Duodenal mucosa (tissue), 2 donors: ENCODE measurements around the gene KCNE1.

ENCODE experiments used
- H3K27ac ChIP-seq: one replicate; pipeline ENCODE4 v1.7.0; 2013; ENCODE audit warnings: low read depth, low read length
- H3K27me3 ChIP-seq, 2 donors: one replicate each; pipeline ENCODE4 v1.7.0; 2013; ENCODE audit warnings: low read length in 2 of 2, control low read depth in 1 of 2; ENCODE audit not compliant: insufficient read depth in 2 of 2, control insufficient read depth in 1 of 2
- H3K36me3 ChIP-seq, 2 donors: one replicate each; pipeline ENCODE4 v1.7.0; 2013; ENCODE audit warnings: low read length in 2 of 2, control low read depth in 1 of 2; ENCODE audit not compliant: insufficient read depth in 2 of 2, control insufficient read depth in 1 of 2
- H3K4me1 ChIP-seq, 2 donors: one replicate each; pipeline ENCODE4 v1.7.0; 2013; ENCODE audit warnings: low read length in 2 of 2, control low read depth in 1 of 2; ENCODE audit not compliant: insufficient read depth in 2 of 2, control insufficient read depth in 1 of 2
- H3K4me3 ChIP-seq, 2 donors: one replicate each; pipeline ENCODE4 v1.7.0; 2013; ENCODE audit warnings: low read length in 2 of 2, low read depth in 1 of 2
- H3K9ac ChIP-seq, 2 donors: one replicate each; pipeline ENCODE4 v1.7.0; 2013; ENCODE audit warnings: low read length in 2 of 2, low read depth in 1 of 2
- H3K9me3 ChIP-seq, 2 donors: one replicate each; pipeline ENCODE4 v1.7.0; 2013; ENCODE audit warnings: low read length in 2 of 2, control low read depth in 1 of 2; ENCODE audit not compliant: control insufficient read depth in 1 of 2

Gene KCNE1

DNA sequence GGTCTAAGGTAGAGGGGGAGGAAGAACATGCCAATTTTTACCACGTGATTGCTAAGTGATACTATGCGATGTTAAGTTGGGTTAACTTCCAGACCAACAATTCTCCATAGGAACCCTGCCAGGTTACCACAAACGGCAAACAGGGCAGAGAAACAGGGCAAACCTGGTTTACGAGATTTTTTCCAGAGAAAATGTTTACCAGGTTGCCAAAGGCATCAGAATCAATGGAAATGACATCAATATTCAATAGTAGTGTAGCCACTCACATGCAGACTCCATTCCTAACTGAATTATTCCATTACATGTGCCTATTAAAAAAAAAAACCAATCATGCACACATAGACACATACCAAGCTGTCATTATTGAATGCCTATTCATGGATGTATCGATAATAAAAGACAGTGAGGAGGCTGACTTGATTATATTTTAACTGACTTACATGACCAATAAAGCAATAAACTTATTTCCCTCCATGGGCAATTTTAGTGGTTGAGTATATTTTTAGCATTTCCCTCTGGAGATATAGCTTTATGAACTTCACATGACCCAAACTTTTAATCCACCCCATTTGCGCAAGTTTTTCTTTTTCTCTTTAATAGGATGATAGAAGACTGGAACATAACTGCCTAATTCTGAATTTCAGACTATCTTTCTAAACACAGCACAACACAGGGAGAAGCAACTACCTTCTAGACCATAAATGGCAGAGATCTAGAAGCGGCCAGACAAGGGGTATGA, 40.5 kb upstream of the KCNE1 start:
- H3K27me3 ChIP-seq, result no peaks in the 10 kb centered on the region
- no peak overlapping the region for H3K4me3 ChIP-seq
- peaks cover 0 to 6% of the 10 kb centered on the region in 2 donors for H3K4me1 ChIP-seq
- H3K36me3 ChIP-seq, result no peaks in the 10 kb centered on the region
- no peak overlapping the region for H3K27ac ChIP-seq
- H3K9ac ChIP-seq, result no peak overlapping the region
- peaks cover 0 to 2% of the 10 kb centered on the region in 2 donors for H3K9me3 ChIP-seq

DNA sequence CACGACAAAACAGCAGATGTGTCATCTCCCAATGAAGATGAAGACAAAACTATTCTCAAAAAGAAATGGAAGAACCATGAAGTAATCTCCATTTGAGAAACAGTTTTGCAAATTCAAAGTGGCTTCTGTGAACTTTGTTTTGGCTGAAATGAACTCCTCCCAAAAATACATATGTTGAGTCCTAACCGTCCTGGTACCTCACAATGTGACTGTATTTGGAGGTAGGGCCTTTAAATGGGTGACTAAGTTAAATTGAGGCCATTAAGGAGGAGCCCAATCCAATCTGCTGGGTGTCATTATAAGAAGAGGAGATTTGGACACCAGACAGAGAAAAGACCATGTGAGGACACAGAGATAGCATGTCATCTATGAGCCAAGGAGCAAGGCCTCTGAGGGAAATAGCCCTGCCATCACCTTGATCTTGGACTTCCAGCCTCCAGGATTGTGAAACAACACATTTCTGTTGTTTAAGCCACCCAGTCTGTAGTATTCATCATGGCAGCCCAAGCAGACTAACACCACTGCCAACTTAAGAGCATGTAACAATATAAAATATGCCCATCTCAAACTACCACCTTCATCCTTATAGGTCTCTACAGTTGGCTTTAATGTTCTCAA, 38.3 kb upstream of the KCNE1 start:
- no peak overlapping the region for H3K9ac ChIP-seq
- no peaks in the 10 kb centered on the region for H3K36me3 ChIP-seq
- peaks cover 0 to 2% of the 10 kb centered on the region in 2 donors for H3K9me3 ChIP-seq
- no peak overlapping the region for H3K4me3 ChIP-seq
- peaks cover 7 to 14% of the 10 kb centered on the region in 2 donors for H3K4me1 ChIP-seq
- no peaks in the 10 kb centered on the region for H3K27me3 ChIP-seq
- no peak overlapping the region for H3K27ac ChIP-seq

DNA sequence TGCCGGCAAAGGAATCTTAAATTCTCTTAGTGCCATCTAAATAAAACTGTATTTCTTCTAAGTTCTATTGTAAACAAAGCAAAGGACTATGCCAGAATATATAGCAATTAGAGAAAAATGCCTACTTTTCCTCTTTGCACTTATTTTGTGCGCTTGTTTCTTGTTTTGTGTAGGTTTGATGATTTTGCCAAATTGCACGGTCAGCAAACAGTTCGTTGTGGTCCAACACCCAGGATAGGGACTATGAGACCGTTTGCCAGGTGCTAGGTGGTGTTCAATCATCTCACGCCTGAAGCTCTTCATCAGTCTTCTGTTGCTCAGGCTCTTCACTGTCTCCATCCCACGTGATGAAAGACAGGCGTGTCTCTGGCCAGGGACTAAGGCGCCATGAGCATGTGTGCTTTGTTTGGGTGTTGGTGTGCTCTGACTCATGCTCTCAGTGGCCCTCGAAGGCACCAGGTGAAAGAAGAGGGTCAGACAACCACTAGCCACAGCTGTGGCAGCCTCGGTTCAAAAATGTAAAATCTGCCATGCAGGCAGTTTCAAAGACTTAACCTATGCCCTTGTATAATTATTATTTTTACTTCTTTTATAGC, 36.9 kb upstream of the KCNE1 start:
- no peaks in the 10 kb centered on the region for H3K36me3 ChIP-seq
- H3K27me3 ChIP-seq, result no peaks in the 10 kb centered on the region
- H3K9ac ChIP-seq, result no peak overlapping the region
- H3K4me1 ChIP-seq, result peaks cover 21 to 25% of the 10 kb centered on the region in 2 donors
- H3K4me3 ChIP-seq, result no peak overlapping the region
- H3K9me3 ChIP-seq, result no peaks in the 10 kb centered on the region
- no peak overlapping the region for H3K27ac ChIP-seq

DNA sequence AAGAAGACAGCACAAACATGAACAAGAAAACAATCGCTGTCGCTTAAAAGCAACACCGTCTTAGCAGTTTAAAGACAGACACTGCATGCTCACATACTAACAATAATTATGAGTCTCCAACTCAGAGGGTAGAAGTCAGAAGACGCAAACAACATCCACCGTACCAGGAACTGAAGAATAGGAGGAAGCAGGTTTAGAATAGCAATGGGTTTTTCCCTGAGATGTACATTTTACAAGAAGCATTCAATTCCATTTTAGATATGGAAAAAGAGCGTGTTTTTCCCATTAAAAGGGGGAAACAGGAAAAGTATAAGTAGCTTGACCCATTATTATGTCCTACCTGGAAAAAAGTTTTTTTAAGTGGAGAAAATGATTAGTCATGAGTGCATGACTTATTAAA, 34.5 kb upstream of the KCNE1 start:
- peaks cover 26 to 27% of the 10 kb centered on the region in 2 donors for H3K4me1 ChIP-seq

GRCh38 chr21:34545079-34545884, 33.3 kb upstream of the KCNE1 start:
- Histone ChIP-seq H3K27ac (peak overlapping the region; percentile 63), H3K27me3 (no peaks in the 10 kb centered on the region), H3K4me1 (peaks cover 26 to 27% of the 10 kb centered on the region in 2 donors), H3K9ac (peak overlapping the region in 1 of 2 donors; percentile 44), H3K4me3 (peak overlapping the region; percentile 5 to 38), H3K36me3 (no peaks in the 10 kb centered on the region), H3K9me3 (no peaks in the 10 kb centered on the region)

More for the DNA sequence above, 34.5 kb upstream of the KCNE1 start:
- H3K4me3 ChIP-seq, result no peak overlapping the region
- H3K9ac ChIP-seq, result no peak overlapping the region
- H3K27me3 ChIP-seq, result no peaks in the 10 kb centered on the region
- H3K36me3 ChIP-seq, result no peaks in the 10 kb centered on the region
- no peaks in the 10 kb centered on the region for H3K9me3 ChIP-seq
- no peak overlapping the region for H3K27ac ChIP-seq

GRCh38 chr21:34544032-34544496, 32.1 kb upstream of the KCNE1 start:
- H3K27ac ChIP-seq, result no peak overlapping the region
- H3K4me3 ChIP-seq, result no peak overlapping the region
- H3K9ac ChIP-seq, result no peak overlapping the region

DNA sequence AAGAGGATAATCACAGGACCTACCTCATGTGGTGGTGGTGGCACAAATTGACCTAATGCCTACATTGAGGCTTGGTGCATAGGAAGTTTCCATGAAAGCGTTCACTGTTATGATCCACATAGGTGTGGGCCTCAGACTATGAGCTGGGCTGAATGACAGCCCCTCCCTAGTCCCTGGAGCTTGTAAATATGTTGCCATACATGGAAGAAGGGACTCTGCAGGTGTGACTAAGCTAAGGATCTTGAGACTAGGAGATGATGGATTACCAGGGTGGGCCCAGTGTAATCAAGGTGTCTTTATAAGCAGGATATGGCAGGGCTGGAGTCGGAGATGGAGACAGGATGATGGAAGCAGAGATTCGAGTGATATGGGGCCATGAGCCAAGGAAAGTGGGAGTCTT, 31.0 kb upstream of the KCNE1 start:
- Histone ChIP-seq H3K27ac (no peak overlapping the region), H3K4me3 (no peak overlapping the region), H3K4me1 (peaks cover 26 to 27% of the 10 kb centered on the region in 2 donors)

More at GRCh38 chr21:34544032-34544496, 32.1 kb upstream of the KCNE1 start:
- Histone ChIP-seq H3K27me3 (no peaks in the 10 kb centered on the region), H3K9me3 (no peaks in the 10 kb centered on the region), H3K36me3 (no peaks in the 10 kb centered on the region), H3K4me1 (peaks cover 26 to 27% of the 10 kb centered on the region in 2 donors)

GRCh38 chr21:34540206-34540605, 28.2 kb upstream of the KCNE1 start:
- Histone ChIP-seq H3K27me3 (no peaks in the 10 kb centered on the region), H3K9ac (no peak overlapping the region), H3K27ac (no peak overlapping the region), H3K4me1 (peaks cover 17 to 18% of the 10 kb centered on the region in 2 donors), H3K9me3 (no peaks in the 10 kb centered on the region), H3K4me3 (no peak overlapping the region), H3K36me3 (no peaks in the 10 kb centered on the region)

More for the DNA sequence above, 31.0 kb upstream of the KCNE1 start:
- Histone ChIP-seq H3K9ac (no peak overlapping the region), H3K9me3 (no peaks in the 10 kb centered on the region), H3K36me3 (no peaks in the 10 kb centered on the region), H3K27me3 (no peaks in the 10 kb centered on the region)

- Histone ChIP-seq H3K4me3 (no peak overlapping the region), H3K27ac (no peak overlapping the region), H3K36me3 (no peaks in the 10 kb centered on the region), H3K4me1 (no peaks in the 10 kb centered on the region), H3K9ac (no peak overlapping the region), H3K9me3 (no peaks in the 10 kb centered on the region), H3K27me3 (no peaks in the 10 kb centered on the region)
Observed at GRCh38 chr21:34537838-34538237, 25.8 kb upstream of the KCNE1 start.
